ENCODE results near the gene GTF3C2. TPM values are rescaled to one million over a fixed set of nuclear protein-coding genes. Genes with fewer than 3 reads are reported as not detected.
"Not testable (repeated sequence)": the region's sequence is repeated elsewhere in the genome, so short reads cannot be mapped to it uniquely, and the experiment has no call there.

The GTF3C2 gene
- total RNA-seq, 2 experiments from 2014 or later = 54.3 to 59.0 TPM

DNA sequence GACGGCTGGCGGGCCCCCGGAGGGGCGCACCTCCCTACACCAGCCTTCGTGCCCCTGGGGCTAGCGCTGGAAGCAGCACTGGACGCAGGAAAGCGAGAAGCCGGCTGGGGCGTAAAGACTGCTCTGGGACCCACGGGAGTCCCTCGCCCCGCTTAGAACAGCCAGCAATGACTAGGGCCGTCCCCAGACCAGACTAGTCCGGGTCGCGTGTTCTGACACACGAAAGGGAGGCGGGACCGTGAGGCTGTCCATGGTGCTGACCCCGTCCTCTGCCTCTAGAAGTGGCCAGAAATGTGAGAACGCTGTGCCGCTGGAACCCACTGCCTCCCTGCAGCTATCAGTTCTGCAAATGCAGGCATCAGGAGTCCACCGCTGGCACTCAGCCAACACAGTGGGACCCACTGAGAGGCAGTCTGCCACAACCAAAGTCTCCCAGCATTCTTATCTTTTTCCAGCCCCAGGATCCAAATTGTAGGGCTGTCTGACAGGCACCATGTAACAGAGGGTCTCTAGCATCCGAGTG lies 48.1 kb downstream of the GTF3C2 start, which contains the start of gene UCN:
TSS of gene UCN (minus strand) at position 87 of the 523 bp plus-strand sequence. CDS start 550 bp downstream, outside the sequence.
- H3K27me3 Mint-ChIP-seq = peaks cover 24% of the 10 kb centered on the region
- no peak for DNase-seq

DNA sequence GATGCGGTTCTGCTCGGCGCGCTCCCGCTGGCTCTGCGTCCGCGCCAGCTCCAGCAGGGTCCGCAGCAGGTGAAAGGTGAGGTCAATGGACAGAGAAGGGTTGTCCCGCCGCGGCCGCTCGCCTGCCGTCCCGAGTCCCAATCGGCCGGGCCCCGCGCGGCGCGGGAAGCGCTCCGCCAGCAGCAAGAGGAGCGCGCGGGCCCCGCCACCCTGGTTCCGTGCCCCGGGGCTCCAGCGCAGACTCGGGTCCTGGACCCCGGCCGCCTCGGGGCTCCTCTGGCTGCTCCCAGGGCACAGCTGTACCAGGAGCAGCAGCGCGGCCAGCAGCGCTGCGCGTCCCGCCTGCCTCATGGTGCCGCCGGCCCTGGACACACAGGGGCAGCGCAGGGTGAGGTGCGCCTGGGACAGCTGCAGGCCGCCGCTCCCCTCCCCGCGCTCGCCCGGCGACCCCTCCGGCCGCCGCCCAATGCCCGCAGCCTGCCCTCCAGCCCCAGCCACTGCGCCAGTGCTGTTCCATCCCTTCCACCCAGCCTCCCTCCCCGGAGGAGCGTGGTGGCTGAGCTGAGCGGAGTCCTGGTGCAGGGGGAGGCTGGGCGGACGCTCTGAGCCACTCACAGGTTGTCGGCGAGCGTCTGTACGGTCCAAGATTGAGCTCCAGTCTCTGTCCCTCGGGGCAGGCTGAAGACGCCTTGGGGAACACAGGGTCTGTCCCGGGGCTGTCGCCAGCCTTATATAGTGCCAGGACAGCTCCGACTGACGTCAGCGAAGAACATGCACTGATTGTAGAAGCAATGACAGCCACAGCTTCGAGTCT lies 48.8 kb downstream of the GTF3C2 start:
- H3K4me1 Mint-ChIP-seq = peaks cover 9% of the 10 kb centered on the region
- H3K27me3 Mint-ChIP-seq = peaks cover 24% of the 10 kb centered on the region
- no peak overlapping the region for H3K27ac Mint-ChIP-seq
- H3K36me3 Mint-ChIP-seq (ENCODE audit: low read depth) = peaks cover 19% of the 10 kb centered on the region
- no peak overlapping the region for H3K4me3 Mint-ChIP-seq
- ChIA-PET POLR2A (no interaction called here), CTCF (interaction anchor here (1.0 kb wide), 2 partner anchors 15 to 209 kb away, joined by 3 read pairs; partner anchors contain the start of gene MPV17)
- no peaks in the 10 kb centered on the region for H3K9me3 Mint-ChIP-seq
- no peak for DNase-seq

More for the DNA sequence above, 48.1 kb downstream of the GTF3C2 start, which contains the start of gene UCN:
- no peak within 1 kb of the TSS for H3K27ac Mint-ChIP-seq
- no peaks in the 10 kb centered on the region for H3K9me3 Mint-ChIP-seq
- H3K4me1 Mint-ChIP-seq = peaks cover 4% of the 10 kb centered on the region
- H3K36me3 Mint-ChIP-seq (ENCODE audit: low read depth) = peaks cover 19% of the 10 kb centered on the region
- CTCF ChIA-PET = interaction anchor here (1.0 kb wide), 1 partner anchor 14 kb away, joined by 3 read pairs; the partner anchor contains the start of gene MPV17
- H3K4me3 Mint-ChIP-seq = no peak within 1 kb of the TSS
- POLR2A ChIA-PET = no interaction called here

DNA sequence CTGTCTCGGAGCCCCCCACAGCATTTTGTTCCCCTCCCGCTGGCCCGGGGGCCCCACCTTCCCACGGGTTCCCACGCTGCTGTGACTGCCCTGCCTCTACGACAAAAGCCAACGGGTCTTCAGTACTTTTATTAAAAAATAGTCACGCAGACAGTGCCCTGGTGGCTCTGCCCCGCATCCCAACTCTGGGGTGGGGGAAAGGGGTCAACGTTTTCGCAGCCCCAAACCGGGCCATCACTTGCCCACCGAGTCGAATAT lies 49.3 kb downstream of the GTF3C2 start:
- no peak overlapping the region for H3K4me3 Mint-ChIP-seq
- peaks cover 24% of the 10 kb centered on the region for H3K27me3 Mint-ChIP-seq
- CTCF ChIA-PET = interaction anchor here (1.0 kb wide), 1 partner anchor 208 kb away, joined by 3 read pairs; no protein-coding TSS in a partner anchor
- peaks cover 14% of the 10 kb centered on the region for H3K36me3 Mint-ChIP-seq (ENCODE audit: low read depth)
- H3K9me3 Mint-ChIP-seq = no peaks in the 10 kb centered on the region
- no peak for DNase-seq
- H3K4me1 Mint-ChIP-seq = peaks cover 10% of the 10 kb centered on the region
- POLR2A ChIA-PET = no interaction called here
- no peak overlapping the region for H3K27ac Mint-ChIP-seq

DNA sequence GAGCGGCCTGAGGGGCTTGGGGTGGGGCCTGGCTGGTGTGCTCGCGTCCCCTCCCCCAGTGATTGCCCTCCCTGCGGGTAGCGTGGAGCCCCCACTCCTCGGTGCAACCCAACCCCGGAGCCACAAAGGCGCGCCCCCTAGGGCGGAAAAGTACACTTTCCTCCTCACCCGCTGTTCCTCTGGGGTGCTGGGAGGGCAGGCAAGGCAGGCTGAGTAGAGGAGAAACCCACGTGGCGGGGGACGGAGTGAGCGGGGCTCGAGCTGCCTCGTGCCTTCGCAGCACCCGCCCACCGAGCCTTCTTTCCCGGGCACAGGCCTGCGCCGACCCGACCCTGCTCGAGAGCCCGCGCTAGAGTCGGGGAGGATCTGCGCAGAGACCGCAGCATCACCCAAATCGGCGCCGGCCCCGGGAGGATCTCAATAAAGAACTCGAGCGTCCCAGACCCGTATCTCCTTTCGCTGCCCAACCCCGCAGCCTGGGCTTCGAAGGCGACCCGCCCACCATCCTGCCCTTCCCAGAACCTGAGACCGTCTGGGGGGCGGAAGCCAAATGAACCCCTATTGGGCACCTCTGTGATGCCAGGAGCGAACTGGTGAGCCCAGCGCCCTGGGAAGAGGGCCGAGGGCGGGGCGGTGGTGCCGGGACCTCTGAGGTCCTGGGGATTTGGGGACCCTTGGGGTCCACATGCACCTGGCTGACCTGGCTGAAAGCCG lies 49.8 kb downstream of the GTF3C2 start:
- H3K9me3 Mint-ChIP-seq = no peaks in the 10 kb centered on the region
- no peak overlapping the region for H3K27ac Mint-ChIP-seq
- DNase-seq = peak; percentile 24
- peaks cover 10% of the 10 kb centered on the region for H3K4me1 Mint-ChIP-seq
- ChIA-PET POLR2A (no interaction called here), CTCF (interaction anchor here (1.0 kb wide), 1 partner anchor 208 kb away, joined by 3 read pairs; no protein-coding TSS in a partner anchor)
- peaks cover 14% of the 10 kb centered on the region for H3K36me3 Mint-ChIP-seq (ENCODE audit: low read depth)
- no peak overlapping the region for H3K4me3 Mint-ChIP-seq
- H3K27me3 Mint-ChIP-seq = peaks cover 24% of the 10 kb centered on the region

DNA sequence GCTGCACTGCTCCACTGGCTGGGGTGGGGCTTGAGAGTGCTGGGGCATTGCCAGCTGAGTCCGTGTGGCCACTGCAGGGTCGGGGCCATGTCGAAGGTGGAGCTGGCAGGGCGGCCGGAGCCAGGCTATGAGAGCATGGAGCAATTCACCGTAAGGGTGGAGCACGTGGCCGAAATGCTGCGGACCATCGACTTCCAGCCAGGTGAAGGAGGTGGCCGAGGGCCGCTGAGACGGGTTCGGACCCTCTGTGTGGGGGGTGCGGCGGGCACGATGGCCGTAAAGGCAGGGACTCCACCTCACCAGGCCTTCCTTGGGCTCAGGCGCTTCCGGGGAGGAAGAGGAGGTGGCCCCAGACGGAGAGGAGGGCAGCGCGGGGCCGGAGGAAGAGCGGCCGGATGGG lies 50.4 kb downstream of the GTF3C2 start:
- no peak for DNase-seq
- Mint-ChIP-seq H3K27ac (no peak overlapping the region), H3K4me1 (peaks cover 10% of the 10 kb centered on the region), H3K4me3 (no peak overlapping the region), H3K27me3 (peaks cover 24% of the 10 kb centered on the region), H3K9me3 (no peaks in the 10 kb centered on the region), H3K36me3 (ENCODE audit: low read depth) (peaks cover 8% of the 10 kb centered on the region)
- POLR2A ChIA-PET = no interaction called here
- CTCF ChIA-PET = no interaction called here

DNA sequence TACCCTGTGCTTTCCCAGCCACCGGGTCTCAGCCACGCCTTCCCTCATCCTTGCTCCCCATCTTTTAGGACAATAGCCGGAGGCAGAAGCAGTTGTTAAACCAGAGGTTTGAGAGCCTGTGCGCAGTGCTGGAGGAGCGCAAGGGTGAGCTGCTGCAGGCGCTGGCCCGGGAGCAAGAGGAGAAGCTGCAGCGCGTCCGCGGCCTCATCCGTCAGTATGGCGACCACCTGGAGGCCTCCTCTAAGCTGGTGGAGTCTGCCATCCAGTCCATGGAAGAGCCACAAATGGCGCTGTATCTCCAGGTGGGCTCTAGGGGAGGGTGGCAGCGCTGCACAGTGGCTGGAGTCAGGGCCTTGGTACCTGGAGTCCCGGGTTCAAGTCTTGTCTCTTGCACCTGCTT lies 51.0 kb downstream of the GTF3C2 start:
- peaks cover 8% of the 10 kb centered on the region for H3K36me3 Mint-ChIP-seq (ENCODE audit: low read depth)
- no peak overlapping the region for H3K27ac Mint-ChIP-seq
- ChIA-PET POLR2A (no interaction called here), CTCF (interaction anchor here (0.6 to 1.6 kb wide), 2 partner anchors 21 to 54 kb away, joined by 3 read pairs; no protein-coding TSS in a partner anchor)
- DNase-seq = no peak
- no peak overlapping the region for H3K4me3 Mint-ChIP-seq
- H3K9me3 Mint-ChIP-seq = no peaks in the 10 kb centered on the region
- peaks cover 10% of the 10 kb centered on the region for H3K4me1 Mint-ChIP-seq
- H3K27me3 Mint-ChIP-seq = peaks cover 24% of the 10 kb centered on the region

DNA sequence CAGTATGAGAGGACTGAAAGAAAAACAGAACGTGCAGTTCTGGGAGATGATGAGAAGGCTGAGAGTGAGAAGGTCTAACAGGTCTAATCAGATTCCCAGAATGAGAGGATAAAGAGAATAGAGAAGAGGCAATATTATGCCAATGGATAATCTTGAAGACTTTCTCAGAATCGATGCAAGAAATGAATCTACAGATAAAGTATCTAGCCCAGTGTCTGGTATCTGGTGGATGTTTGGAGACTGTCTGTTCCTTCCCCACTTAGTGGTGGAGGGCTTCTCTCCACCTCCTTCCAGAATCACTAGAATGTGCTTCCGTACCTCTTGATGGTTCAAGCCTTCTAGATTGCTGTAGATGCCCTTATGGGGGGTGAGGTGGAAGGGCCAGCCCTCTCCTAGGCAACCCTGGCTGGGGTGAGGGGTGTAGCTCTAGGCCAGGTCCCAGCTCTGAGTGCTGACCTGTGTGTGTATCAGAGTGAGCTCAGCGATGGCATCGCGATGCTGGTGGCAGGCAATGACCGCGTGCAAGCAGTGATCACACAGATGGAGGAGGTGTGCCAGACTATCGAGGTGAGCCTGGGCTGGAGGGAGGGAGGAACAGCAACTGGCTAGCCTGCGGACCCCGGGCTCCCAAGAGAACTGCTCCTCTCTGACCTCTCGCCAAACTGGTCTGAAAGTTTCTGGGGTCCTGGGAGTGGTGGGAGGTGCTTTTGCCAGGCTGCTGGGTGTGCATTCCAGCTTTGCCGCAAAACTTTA lies 51.9 kb downstream of the GTF3C2 start:
- no peaks in the 10 kb centered on the region for H3K9me3 Mint-ChIP-seq
- CTCF ChIA-PET = interaction anchor here (0.6 to 2.9 kb wide), 5 partner anchors 9 to 207 kb away, joined by 3 to 13 read pairs (median 4); no protein-coding TSS in a partner anchor
- no peak overlapping the region for H3K27ac Mint-ChIP-seq
- peaks cover 24% of the 10 kb centered on the region for H3K27me3 Mint-ChIP-seq
- H3K4me3 Mint-ChIP-seq = no peak overlapping the region
- H3K4me1 Mint-ChIP-seq = peaks cover 10% of the 10 kb centered on the region
- no peak for DNase-seq
- POLR2A ChIA-PET = no interaction called here
- peaks cover 6% of the 10 kb centered on the region for H3K36me3 Mint-ChIP-seq (ENCODE audit: low read depth)

DNA sequence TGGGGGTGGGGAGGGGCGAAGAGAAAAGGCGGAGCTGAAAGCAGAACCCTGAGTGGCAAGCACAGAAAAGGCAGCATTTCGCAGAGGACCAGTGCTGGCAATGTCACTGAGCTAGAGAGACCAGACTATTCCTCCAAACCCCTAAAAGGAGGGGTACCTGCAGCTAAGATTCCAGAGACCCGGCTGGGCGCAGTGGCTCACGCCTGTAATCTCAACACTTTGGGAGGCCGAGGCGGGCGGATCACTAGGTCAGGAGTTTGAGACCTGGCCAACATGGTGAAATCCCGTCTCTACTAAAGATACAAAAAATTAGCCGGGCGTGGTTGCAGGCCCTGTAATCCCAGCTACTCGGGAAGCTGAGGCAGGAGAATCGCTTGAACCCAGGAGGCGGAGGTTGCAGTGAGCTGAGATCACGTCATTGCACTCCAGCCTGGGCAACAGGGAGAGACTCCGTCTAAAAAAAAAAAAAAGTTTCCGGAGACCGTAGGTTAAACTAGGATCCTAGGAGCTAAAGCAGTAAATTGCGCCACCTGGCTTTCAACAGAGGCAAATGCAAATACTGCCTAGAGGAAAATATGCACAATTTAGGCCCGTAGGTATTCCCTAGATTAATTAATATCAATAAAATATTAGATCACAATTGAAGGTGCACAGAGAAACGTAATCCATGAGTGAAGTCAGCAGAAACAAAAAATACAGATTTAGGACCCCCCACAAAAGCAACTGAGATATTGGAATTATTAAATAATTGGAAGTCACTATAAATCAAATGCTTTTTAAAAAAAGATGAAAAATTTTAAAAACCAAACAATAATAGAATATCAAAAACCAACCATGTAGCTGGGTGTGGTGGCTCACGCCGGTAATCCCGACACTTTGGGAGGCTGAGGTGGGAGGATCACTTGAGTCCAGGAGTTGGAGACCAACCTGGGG lies 53.2 kb downstream of the GTF3C2 start:
- no peaks in the 10 kb centered on the region for H3K9me3 Mint-ChIP-seq
- H3K36me3 Mint-ChIP-seq (ENCODE audit: low read depth) = no peaks in the 10 kb centered on the region
- peak overlapping the region; percentile 64 for H3K4me3 Mint-ChIP-seq
- peaks cover 10% of the 10 kb centered on the region for H3K4me1 Mint-ChIP-seq
- peak overlapping the region; percentile 54 for H3K27ac Mint-ChIP-seq
- peaks cover 20% of the 10 kb centered on the region for H3K27me3 Mint-ChIP-seq
- CTCF ChIA-PET = interaction anchor here (0.6 to 2.9 kb wide), 30 partner anchors 9 to 342 kb away, joined by 3 to 17 read pairs (median 5); partner anchors contain the start of genes MPV17 and SLC30A3
- POLR2A ChIA-PET = interaction anchor here (0.6 to 1.3 kb wide), 2 partner anchors 86 to 410 kb away, joined by 3 to 4 read pairs; partner anchors contain the start of gene CAD
- peak; percentile 71 for DNase-seq

DNA sequence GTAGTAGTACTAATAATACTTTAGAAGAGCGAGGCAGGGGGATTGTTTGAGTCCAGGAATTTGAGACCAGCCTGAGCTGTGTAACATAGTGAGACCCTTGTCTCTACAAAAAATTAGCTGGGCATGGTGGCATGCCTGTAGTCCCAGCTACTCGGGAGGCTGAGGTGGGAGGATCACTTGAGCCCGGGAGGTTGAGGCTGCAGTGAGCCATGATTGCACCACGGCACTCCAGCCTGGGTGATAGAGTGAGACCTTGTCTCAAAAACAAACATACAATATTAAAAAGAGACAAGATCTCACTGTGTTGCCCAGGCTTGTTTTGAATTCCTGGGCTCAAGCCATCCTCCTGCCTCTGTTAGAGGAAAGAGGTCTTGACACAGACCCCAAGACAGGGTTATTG lies 56.0 kb downstream of the GTF3C2 start:
- peaks cover 15% of the 10 kb centered on the region for H3K27me3 Mint-ChIP-seq
- POLR2A ChIA-PET; H3K4me1 Mint-ChIP-seq; H3K9me3 Mint-ChIP-seq; H3K4me3 Mint-ChIP-seq; H3K36me3 Mint-ChIP-seq (ENCODE audit: low read depth); DNase-seq; H3K27ac Mint-ChIP-seq: not testable (repeated sequence)
- CTCF ChIA-PET = interaction anchor here (1.4 to 1.6 kb wide), 4 partner anchors 21 to 339 kb away, joined by 3 to 4 read pairs (median 4); no protein-coding TSS in a partner anchor

DNA sequence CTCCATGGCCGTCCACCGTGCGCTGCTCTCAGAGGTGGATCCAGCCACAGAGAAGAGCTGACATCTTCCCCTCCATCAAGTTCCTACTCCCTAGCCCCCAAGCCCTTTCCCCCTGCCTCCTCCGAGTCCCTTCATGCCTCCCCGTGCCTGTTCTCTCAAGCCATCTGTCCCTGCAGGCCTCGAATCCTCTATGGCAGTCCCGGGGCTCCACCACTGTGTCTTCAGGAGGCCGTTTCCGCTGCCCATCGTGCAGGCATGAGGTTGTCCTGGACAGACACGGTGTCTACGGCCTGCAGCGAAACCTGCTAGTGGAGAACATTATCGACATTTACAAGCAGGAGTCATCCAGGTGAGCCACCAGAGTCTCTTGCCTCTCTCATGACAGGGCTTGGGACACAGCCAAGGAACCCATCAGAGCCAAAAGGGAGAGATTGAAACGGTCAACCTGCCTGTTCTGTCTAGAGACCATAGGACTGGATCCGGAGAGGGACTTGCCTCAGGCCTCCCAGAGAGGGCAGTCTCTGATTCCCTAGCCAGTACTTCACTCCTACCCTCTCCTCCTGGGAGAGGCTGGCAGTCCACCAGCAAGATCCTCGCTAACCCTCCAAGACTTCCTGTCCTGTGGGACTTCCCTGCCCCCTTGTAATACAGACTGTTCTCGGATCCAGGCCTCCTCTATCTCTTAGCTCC lies 58.0 kb downstream of the GTF3C2 start:
- DNase-seq = no peak
- ChIA-PET POLR2A (no interaction called here), CTCF (interaction anchor here (0.7 to 2.2 kb wide), 3 partner anchors 10 to 212 kb away, joined by 3 to 6 read pairs (median 3); partner anchors contain the start of gene KHK)
- peaks cover 4% of the 10 kb centered on the region for H3K27me3 Mint-ChIP-seq
- H3K27ac Mint-ChIP-seq = no peak overlapping the region
- H3K4me3 Mint-ChIP-seq = no peak overlapping the region
- peaks cover 6% of the 10 kb centered on the region for H3K4me1 Mint-ChIP-seq
- no peaks in the 10 kb centered on the region for H3K36me3 Mint-ChIP-seq (ENCODE audit: low read depth)
- no peaks in the 10 kb centered on the region for H3K9me3 Mint-ChIP-seq

DNA sequence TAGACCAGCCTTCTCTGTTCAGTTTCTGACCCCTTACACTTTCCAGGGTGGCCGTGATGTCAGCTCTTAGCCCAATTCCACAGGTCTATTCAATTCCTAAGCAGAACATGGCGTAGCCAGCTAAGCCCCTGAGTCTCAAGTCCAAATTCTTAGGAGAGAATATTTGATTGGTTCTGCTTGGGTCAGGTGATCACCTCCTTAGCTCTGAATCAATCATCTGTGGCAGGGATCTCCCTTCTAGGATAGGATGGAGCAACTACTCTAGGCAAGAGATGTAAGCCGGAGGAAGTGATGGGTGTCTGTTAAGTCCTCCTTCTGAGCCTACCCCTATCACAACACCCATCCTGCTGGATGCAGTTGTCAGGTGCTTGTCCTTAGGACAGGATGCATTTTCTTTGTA lies 59.4 kb downstream of the GTF3C2 start:
- Mint-ChIP-seq H3K27ac (no peak overlapping the region), H3K4me3 (no peak overlapping the region), H3K36me3 (ENCODE audit: low read depth) (no peaks in the 10 kb centered on the region), H3K27me3 (peaks cover 15% of the 10 kb centered on the region), H3K4me1 (no peaks in the 10 kb centered on the region), H3K9me3 (no peaks in the 10 kb centered on the region)
- POLR2A ChIA-PET = no interaction called here
- CTCF ChIA-PET = interaction anchor here (0.6 to 1.2 kb wide), 3 partner anchors 17 to 1388 kb away, joined by 4 to 5 read pairs (median 5); no protein-coding TSS in a partner anchor
- no peak for DNase-seq

All from activated CD4-positive, alpha-beta T cell treated with anti-CD3 and anti-CD28 coated beads, Interleukin-2, amount 10 ng/mL, durations not matched to agents 7 days and 5 days (primary cell).